Colonic mucosa (tissue), 4 donors: Measurements from ENCODE around the gene TRMT2A. TPM values are rescaled to one million over a fixed set of nuclear protein-coding genes. Genes with fewer than 3 reads are reported as not detected.

ENCODE experiments used
- DNase-seq: peaks from one replicate; pipeline ENCODE4 v3.0.0-alpha.2; 2020
- H3K27ac ChIP-seq: fragments of 200-600 bp; one replicate; pipeline ENCODE4 v1.8.0; 2021
- H3K27me3 ChIP-seq: fragments of 200-600 bp; one replicate; pipeline ENCODE4 v1.8.0; 2021
- H3K36me3 ChIP-seq: fragments of 200-600 bp; one replicate; pipeline ENCODE4 v1.8.0; 2021
- H3K4me1 ChIP-seq: fragments of 200-600 bp; one replicate; pipeline ENCODE4 v1.8.0; 2021; ENCODE audit warnings: mild to moderate bottlenecking
- H3K4me3 ChIP-seq: fragments of 200-600 bp; one replicate; pipeline ENCODE4 v1.8.0; 2021
- H3K9ac ChIP-seq, 2 donors: one replicate each; pipeline ENCODE4 v1.7.0; 2013; ENCODE audit warnings: control low read depth in 2 of 2, low read depth in 2 of 2, low read length in 2 of 2
- H3K9me3 ChIP-seq: fragments of 200-600 bp; one replicate; pipeline ENCODE4 v1.8.0; 2021
- CTCF ChIP-seq: fragments of 200-600 bp; IDR thresholded peaks from one replicate; pipeline ENCODE4 v1.8.0; 2022; ENCODE audit warnings: antibody characterized with exemption, mild to moderate bottlenecking
- intact Hi-C: fragments of 100-400 bp; cut with DNase I; formaldehyde crosslinking; loops from one replicate; pipeline ENCODE4 v1.14.1; 2022
- microRNA-seq: library from miRNA; unstranded; fragments of <30 nt; microRNA quantifications from one replicate; pipeline ENCODE4, GENCODE V29; 2019
- total RNA-seq, 2 donors: library from RNA; stranded (reverse); fragmentation: NEBNext Ultra II Directional in 1 of 2; extraction: Animal tissue kit (Norgen Biotek cat#: 25700) in 1 of 2; gene quantifications; one replicate each; pipeline ENCODE4 v1.2.1, GENCODE V29; 2021
- donor health status: healthy.
- donor health status: DM: no; HTN: no; CAD: no.
- donor health status: DM: no; HTN: no; CAD: no.

The TRMT2A gene
- total RNA-seq, 2 donors from 2014 or later = 31.9 to 63.6 TPM

- Histone ChIP-seq H3K27ac (no peak overlapping the region), H3K9me3 (no peaks in the 10 kb centered on the region), H3K9ac (no peak overlapping the region), H3K36me3 (no peaks in the 10 kb centered on the region), H3K4me3 (no peak overlapping the region), H3K27me3 (no peaks in the 10 kb centered on the region), H3K4me1 (no peaks in the 10 kb centered on the region)
- TF ChIP-seq CTCF = no peak
- DNase-seq = no peak
- intact Hi-C loops = no loop called here
Observed at GRCh38 chr22:20063271-20064139, 53.5 kb downstream of the TRMT2A start.

GRCh38 chr22:20062766-20063083 is 54.3 kb downstream of the TRMT2A start:
- Histone ChIP-seq H3K36me3 (no peaks in the 10 kb centered on the region), H3K27ac (no peak overlapping the region), H3K4me3 (no peak overlapping the region), H3K9me3 (no peaks in the 10 kb centered on the region), H3K4me1 (no peaks in the 10 kb centered on the region), H3K9ac (no peak overlapping the region), H3K27me3 (no peaks in the 10 kb centered on the region)
- no peak for TF ChIP-seq CTCF
- intact Hi-C loops = no loop called here
- no peak for DNase-seq

- Histone ChIP-seq H3K4me1 (no peaks in the 10 kb centered on the region), H3K4me3 (no peak overlapping the region), H3K27ac (no peak overlapping the region), H3K36me3 (no peaks in the 10 kb centered on the region), H3K9ac (no peak overlapping the region), H3K27me3 (no peaks in the 10 kb centered on the region), H3K9me3 (no peaks in the 10 kb centered on the region)
- intact Hi-C loops = no loop called here
- no peak for DNase-seq
- no peak for TF ChIP-seq CTCF
Observed at GRCh38 chr22:20062043-20062765, 54.8 kb downstream of the TRMT2A start.

Small RNA genes lying within 50 kb of the gene (microRNA-seq; reads per million reads assigned to microRNA genes)
- not detected for gene MIR6816

Other genes with a start within 250 kb of the TRMT2A start
- 100 to 1,000 TPM in 1 of 2 donors, 10 to 100 TPM in 1; 70.0 to 125 TPM for gene COMT, start 175.5 kb downstream of the TRMT2A start, total RNA-seq
- 10 to 100 TPM; 22.3 to 29.5 TPM for gene TXNRD2, start 175.4 kb downstream of the TRMT2A start, total RNA-seq
- 10 to 100 TPM; 11.7 to 18.5 TPM for gene ARVCF, start 100.4 kb downstream of the TRMT2A start, total RNA-seq
- 10 to 100 TPM; 22.1 to 34.1 TPM for gene TANGO2, start 96.1 kb downstream of the TRMT2A start, total RNA-seq
- 10 to 100 TPM; 21.1 to 52.7 TPM for gene DGCR8, start 37.0 kb downstream of the TRMT2A start, total RNA-seq
- 100 to 1,000 TPM in 1 of 2 donors, 10 to 100 TPM in 1; 71.2 to 266 TPM for gene RANBP1, start 1.1 kb downstream of the TRMT2A start, total RNA-seq
- 10 to 100 TPM; 27.9 to 34.1 TPM for gene ZDHHC8, start 14.6 kb upstream of the TRMT2A start, total RNA-seq
- under 1 TPM; 0.22 to 0.32 TPM for gene CCDC188, start 33.8 kb upstream of the TRMT2A start, total RNA-seq
- 1 to 10 TPM; 6.1 to 8.5 TPM for gene RTN4R, start 151.1 kb upstream of the TRMT2A start, total RNA-seq
- gene DGCR6L, start 202.8 kb upstream of the TRMT2A start, total RNA-seq = 10 to 100 TPM; 27.0 to 35.6 TPM